Activated CD4-positive, alpha-beta T cell treated with anti-CD3 and anti-CD28 coated beads for 36 hours (primary cell): ENCODE data around the gene GRXCR2. TPM values are rescaled to one million over a fixed set of nuclear protein-coding genes. Genes with fewer than 3 reads are reported as not detected.
"Not testable (repeated sequence)": the region's sequence is repeated elsewhere in the genome, so short reads cannot be mapped to it uniquely, and the experiment has no call there.

Source experiments
- ATAC-seq: fragments of 200-7000 bp; cut with Tn5 transposase; one replicate; pipeline ENCODE4 v1.10.0; 2021; ENCODE audit warnings: mild to moderate bottlenecking, moderate library complexity
- CTCF ChIA-PET: fragments of 350-600 bp; sonication (Branson Sonifier 250); formaldehyde crosslinking; loops from one replicate; lab custom pipeline; 2021; ENCODE audit warnings: antibody characterized with exemption; lab: Charles Lee
- POLR2A ChIA-PET: fragments of 350-600 bp; sonication (Branson Sonifier 250); formaldehyde crosslinking; loops from one replicate; lab custom pipeline; 2021; ENCODE audit warnings: antibody characterized with exemption, inconsistent platforms; lab: Charles Lee
- DNase-seq: peaks from one replicate; pipeline ENCODE4 v3.0.0-alpha.2; 2020
- H3K27ac Mint-ChIP-seq: one replicate; pipeline ENCODE4 v1.8.0; 2021; ENCODE audit warnings: mixed read lengths
- H3K27me3 Mint-ChIP-seq: one replicate; pipeline ENCODE4 v1.8.0; 2021; ENCODE audit warnings: mixed read lengths
- H3K36me3 Mint-ChIP-seq: one replicate; pipeline ENCODE4 v1.8.0; 2021; ENCODE audit warnings: low read depth, mixed read lengths
- H3K4me1 Mint-ChIP-seq: one replicate; pipeline ENCODE4 v1.8.0; 2021; ENCODE audit warnings: mixed read lengths
- H3K4me3 Mint-ChIP-seq: one replicate; pipeline ENCODE4 v1.8.0; 2021; ENCODE audit warnings: mild to moderate bottlenecking, moderate library complexity, mixed read lengths
- H3K9me3 Mint-ChIP-seq: one replicate; pipeline ENCODE4 v1.8.0; 2021; ENCODE audit warnings: low read depth, mixed read lengths
- intact Hi-C, 2 experiments: fragments of 100-400 bp; cut with DNase I in 1 of 2; cut with micrococcal nuclease in 1 of 2; formaldehyde crosslinking; loops; one replicate each; pipeline versions ENCODE4 v1.14.2 to v1.15.1; 2022 to 2024; cut with DNase I, micrococcal nuclease
- total RNA-seq, 2 experiments: library from RNA; stranded (reverse); gene quantifications; one replicate each; pipeline ENCODE4 v1.2.3, GENCODE V29; 2021

The GRXCR2 gene
- total RNA-seq, 2 experiments from 2014 or later, result not detected

GRCh38 chr5:145874765-145875164, 2.0 kb upstream of the GRXCR2 start:
- Mint-ChIP-seq H3K27ac (no peak overlapping the region), H3K4me1 (no peaks in the 10 kb centered on the region), H3K9me3 (no peaks in the 10 kb centered on the region), H3K36me3 (no peaks in the 10 kb centered on the region), H3K27me3 (peaks cover 26% of the 10 kb centered on the region), H3K4me3 (no peak overlapping the region)
- intact Hi-C loops, result no loop called here
- CTCF ChIA-PET, result no interaction called here
- DNase-seq (no peak), ATAC-seq (no peak)
- POLR2A ChIA-PET, result no interaction called here

GRCh38 chr5:145872486-145872885, 328 bp downstream of the GRXCR2 start:
- ChIA-PET CTCF (no interaction called here), POLR2A (no interaction called here)
- H3K9me3 Mint-ChIP-seq, result no peaks in the 10 kb centered on the region
- H3K27me3 Mint-ChIP-seq, result peaks cover 17% of the 10 kb centered on the region
- no peak overlapping the region for H3K4me3 Mint-ChIP-seq
- ATAC-seq (no peak), DNase-seq (no peak)
- H3K27ac Mint-ChIP-seq, result no peak overlapping the region
- H3K4me1 Mint-ChIP-seq, result no peaks in the 10 kb centered on the region
- intact Hi-C loops, result no loop called here
- H3K36me3 Mint-ChIP-seq, result no peaks in the 10 kb centered on the region

- DNase-seq (no peak), ATAC-seq (no peak)
- POLR2A ChIA-PET, result no interaction called here
- Mint-ChIP-seq H3K4me1 (no peaks in the 10 kb centered on the region), H3K27ac (no peak overlapping the region), H3K27me3 (peaks cover 15% of the 10 kb centered on the region), H3K4me3 (no peak overlapping the region), H3K36me3 (no peaks in the 10 kb centered on the region), H3K9me3 (no peaks in the 10 kb centered on the region)
- intact Hi-C loops, result no loop called here
- CTCF ChIA-PET, result interaction anchor here (0.7 kb wide), 1 partner anchor 261 kb away, joined by 4 read pairs; no protein-coding TSS in a partner anchor
Observed at GRCh38 chr5:145869753-145870152, 3.1 kb downstream of the GRXCR2 start.

- ATAC-seq (no peak), DNase-seq (no peak)
- ChIA-PET POLR2A (no interaction called here), CTCF (no interaction called here)
- Mint-ChIP-seq H3K27me3 (peaks cover 7% of the 10 kb centered on the region), H3K4me1 (no peaks in the 10 kb centered on the region), H3K36me3 (no peaks in the 10 kb centered on the region), H3K27ac (no peak overlapping the region), H3K9me3 (peaks cover 2% of the 10 kb centered on the region), H3K4me3 (no peak overlapping the region)
- intact Hi-C loops, result no loop called here
Observed at GRCh38 chr5:145867806-145868205, 5.0 kb downstream of the GRXCR2 start.

- ATAC-seq, H3K9me3 Mint-ChIP-seq, DNase-seq, H3K4me3 Mint-ChIP-seq, intact Hi-C loops, H3K36me3 Mint-ChIP-seq, H3K4me1 Mint-ChIP-seq, POLR2A ChIA-PET, H3K27ac Mint-ChIP-seq: not testable (repeated sequence)
- peaks cover 11% of the 10 kb centered on the region for H3K27me3 Mint-ChIP-seq
- CTCF ChIA-PET, result interaction anchor here (0.7 kb wide), 2 partner anchors 14 to 19 kb away, joined by 3 read pairs; no protein-coding TSS in a partner anchor
Observed at GRCh38 chr5:145864432-145864831, 8.4 kb downstream of the GRXCR2 start.

- no peak overlapping the region for H3K4me3 Mint-ChIP-seq
- CTCF ChIA-PET, result interaction anchor here (0.8 kb wide), 1 partner anchor 1659 kb away, joined by 3 read pairs; no protein-coding TSS in a partner anchor
Observed at GRCh38 chr5:145863003-145863402, 9.8 kb downstream of the GRXCR2 start.

GRCh38 chr5:145859897-145860296, 12.9 kb downstream of the GRXCR2 start:
- H3K27me3 Mint-ChIP-seq, result peaks cover 12% of the 10 kb centered on the region
- no peak for DNase-seq
- H3K4me3 Mint-ChIP-seq, result no peak overlapping the region
- intact Hi-C loops, result loop anchor here in 1 of 2 experiments (10.0 kb wide), 1 partner anchor 185 kb away; no protein-coding TSS in a partner anchor
- POLR2A ChIA-PET, result no interaction called here
- no peak for ATAC-seq
- no peak overlapping the region for H3K27ac Mint-ChIP-seq
- peaks cover 2% of the 10 kb centered on the region for H3K9me3 Mint-ChIP-seq
- CTCF ChIA-PET, result interaction anchor here (1.0 to 1.3 kb wide), 2 partner anchors 28 to 118 kb away, joined by 3 to 4 read pairs; no protein-coding TSS in a partner anchor
- H3K36me3 Mint-ChIP-seq, result no peaks in the 10 kb centered on the region
- peaks cover 4% of the 10 kb centered on the region for H3K4me1 Mint-ChIP-seq

More at GRCh38 chr5:145863003-145863402, 9.8 kb downstream of the GRXCR2 start:
- peaks cover 11% of the 10 kb centered on the region for H3K27me3 Mint-ChIP-seq
- intact Hi-C loops, result no loop called here
- no peaks in the 10 kb centered on the region for H3K4me1 Mint-ChIP-seq
- POLR2A ChIA-PET, result no interaction called here
- peaks cover 2% of the 10 kb centered on the region for H3K9me3 Mint-ChIP-seq
- DNase-seq, result no peak
- no peak overlapping the region for H3K27ac Mint-ChIP-seq
- no peaks in the 10 kb centered on the region for H3K36me3 Mint-ChIP-seq
- ATAC-seq, result no peak

- Mint-ChIP-seq H3K4me1 (peaks cover 4% of the 10 kb centered on the region), H3K9me3 (peaks cover under 1% of the 10 kb centered on the region), H3K4me3 (no peak overlapping the region), H3K27ac (no peak overlapping the region), H3K27me3 (peaks cover 11% of the 10 kb centered on the region), H3K36me3 (no peaks in the 10 kb centered on the region)
- DNase-seq (no peak), ATAC-seq (no peak)
- intact Hi-C loops, result loop anchor here in 1 of 2 experiments (10.0 kb wide), 1 partner anchor 185 kb away; no protein-coding TSS in a partner anchor
- POLR2A ChIA-PET, result no interaction called here
- CTCF ChIA-PET, result no interaction called here
Observed at GRCh38 chr5:145859453-145859852, 13.4 kb downstream of the GRXCR2 start.

GRCh38 chr5:145858959-145859358, 13.9 kb downstream of the GRXCR2 start:
- Mint-ChIP-seq H3K9me3 (no peaks in the 10 kb centered on the region), H3K27ac (no peak overlapping the region), H3K36me3 (no peaks in the 10 kb centered on the region), H3K27me3 (peaks cover 11% of the 10 kb centered on the region), H3K4me1 (peaks cover 4% of the 10 kb centered on the region), H3K4me3 (no peak overlapping the region)
- no peak for DNase-seq
- ChIA-PET POLR2A (no interaction called here), CTCF (interaction anchor here (0.7 kb wide), 1 partner anchor 34 kb away, joined by 3 read pairs; no protein-coding TSS in a partner anchor)
- no peak for ATAC-seq
- intact Hi-C loops, result loop anchor here in 1 of 2 experiments (10.0 kb wide), 1 partner anchor 186 kb away; no protein-coding TSS in a partner anchor

- intact Hi-C loops, result loop anchor here in 1 of 2 experiments (10.0 kb wide), 1 partner anchor 188 kb away; no protein-coding TSS in a partner anchor
- CTCF ChIA-PET, result interaction anchor here (0.6 kb wide), 1 partner anchor 174 kb away, joined by 3 read pairs; no protein-coding TSS in a partner anchor
- ATAC-seq (peak; percentile 99), DNase-seq (peak; percentile 75)
- H3K27ac Mint-ChIP-seq, result no peak overlapping the region
- no peaks in the 10 kb centered on the region for H3K36me3 Mint-ChIP-seq
- POLR2A ChIA-PET, result no interaction called here
- H3K27me3 Mint-ChIP-seq, result peaks cover 7% of the 10 kb centered on the region
- no peak overlapping the region for H3K4me3 Mint-ChIP-seq
- peaks cover 4% of the 10 kb centered on the region for H3K4me1 Mint-ChIP-seq
- no peaks in the 10 kb centered on the region for H3K9me3 Mint-ChIP-seq
Observed at GRCh38 chr5:145856285-145856818, 16.5 kb downstream of the GRXCR2 start.

GRCh38 chr5:145855763-145856267, 17.0 kb downstream of the GRXCR2 start:
- no peak for ATAC-seq
- Mint-ChIP-seq H3K4me1 (peaks cover 4% of the 10 kb centered on the region), H3K27me3 (peaks cover 6% of the 10 kb centered on the region), H3K27ac (no peak overlapping the region), H3K4me3 (no peak overlapping the region), H3K36me3 (no peaks in the 10 kb centered on the region), H3K9me3 (no peaks in the 10 kb centered on the region)
- intact Hi-C loops, result loop anchor here in 1 of 2 experiments (10.0 kb wide), 1 partner anchor 189 kb away; no protein-coding TSS in a partner anchor
- DNase-seq, result no peak
- POLR2A ChIA-PET, result no interaction called here
- CTCF ChIA-PET, result interaction anchor here (0.9 kb wide), 1 partner anchor 10 kb away, joined by 3 read pairs; no protein-coding TSS in a partner anchor
